PC-3 (cell line): ENCODE data around the gene ABCC9. TPM values are rescaled to one million over a fixed set of nuclear protein-coding genes. Genes with fewer than 3 reads are reported as not detected.
A peak's percentile ranks its signal among the peaks of the same experiment; 100 is the strongest.

Experiments
- ATAC-seq: fragments of 200-7000 bp; cut with Tn5 transposase; 2 replicates; pipeline ENCODE4 v1.9.1; 2020; ENCODE audit warnings: mild to moderate bottlenecking, moderate library complexity
- BruUV-seq: library from RNA; stranded (reverse); fragments of 400-500 nt; replicated peaks from 2 replicates; lab custom pipeline; 2021; lab: Mats Ljungman, UMichigan
- CTCF ChIA-PET: fragments of 300-600 bp; sonication (Branson Sonifier 250); formaldehyde crosslinking; loops from one replicate; lab custom pipeline; 2022; ENCODE audit warnings: antibody characterized with exemption; lab: Charles Lee
- POLR2A ChIA-PET: fragments of 300-600 bp; sonication (Branson Sonifier 250); formaldehyde crosslinking; loops from one replicate; lab custom pipeline; 2022; ENCODE audit warnings: antibody characterized with exemption; ENCODE audit not compliant: unreplicated experiment; lab: Charles Lee
- DNase-seq: peaks from one replicate; pipeline ENCODE4 v3.0.0-alpha.2; 2015
- H2AFZ ChIP-seq: fragments of 300-600 bp; sonication (generic); 2 replicates; pipeline ENCODE4 v1.6.0; 2016; ENCODE audit warnings: antibody characterized with exemption, low read length
- H3F3A ChIP-seq: fragments of 300-600 bp; sonication (generic); one replicate; pipeline ENCODE4 v1.6.0; 2017; ENCODE audit warnings: antibody characterized with exemption, low read length, control low read depth, mild to moderate bottlenecking; ENCODE audit not compliant: unreplicated experiment
- H3K27ac ChIP-seq: fragments of 300-600 bp; sonication (generic); 2 replicates; pipeline ENCODE4 v1.5.1; 2016; ENCODE audit warnings: mild to moderate bottlenecking, low read length
- H3K27me3 ChIP-seq: fragments of 300-600 bp; sonication (generic); 2 replicates; pipeline ENCODE4 v1.6.1; 2016; ENCODE audit warnings: low read length, mixed read lengths
- H3K36me3 ChIP-seq: fragments of 300-600 bp; sonication (generic); 2 replicates; pipeline ENCODE4 v1.6.1; 2016; ENCODE audit warnings: low read depth, mixed run types, low read length, mixed read lengths
- H3K4me1 ChIP-seq: fragments of 300-600 bp; sonication (generic); 2 replicates; pipeline ENCODE4 v1.5.1; 2016; ENCODE audit warnings: low read length; ENCODE audit not compliant: insufficient read depth
- H3K4me2 ChIP-seq: fragments of 300-600 bp; sonication (generic); 2 replicates; pipeline ENCODE4 v1.6.0; 2016; ENCODE audit warnings: low read length
- H3K4me3 ChIP-seq: fragments of 300-600 bp; sonication (generic); 2 replicates; pipeline ENCODE4 v1.5.1; 2016; ENCODE audit warnings: mild to moderate bottlenecking, low read length, mixed read lengths
- H3K79me2 ChIP-seq: fragments of 300-600 bp; sonication (generic); 2 replicates; pipeline ENCODE4 v1.6.1; 2017; ENCODE audit warnings: low read length, mixed read lengths
- H3K9ac ChIP-seq: fragments of 300-600 bp; sonication (generic); 2 replicates; pipeline ENCODE4 v1.6.0; 2016; ENCODE audit warnings: mild to moderate bottlenecking, low read length
- H3K9me2 ChIP-seq: fragments of 300-600 bp; sonication (generic); replicated peaks from 2 replicates; pipeline ENCODE4 v1.6.1; 2016; ENCODE audit warnings: mixed run types, low read length, mixed read lengths
- H3K9me3 ChIP-seq: fragments of 300-600 bp; sonication (generic); 2 replicates; pipeline ENCODE4 v1.6.1; 2016; ENCODE audit warnings: low read length, mixed read lengths
- H4K20me1 ChIP-seq: fragments of 300-600 bp; sonication (generic); 2 replicates; pipeline ENCODE4 v1.6.1; 2016; ENCODE audit warnings: low read length, mixed read lengths
- CTCF ChIP-seq: fragments of 300-600 bp; sonication (generic); conservative IDR thresholded peaks from 2 replicates; pipeline ENCODE4 v1.5.1; 2017; ENCODE audit warnings: antibody characterized with exemption, low read depth, mild to moderate bottlenecking, low read length
- EZH2 ChIP-seq: fragments of 300-600 bp; sonication (generic); IDR thresholded peaks from one replicate; pipeline ENCODE4 v1.6.1; 2017; ENCODE audit warnings: antibody characterized with exemption, mild to moderate bottlenecking, low read length; ENCODE audit not compliant: unreplicated experiment
- EZH2phosphoT487 ChIP-seq: fragments of 300-600 bp; sonication (generic); IDR thresholded peaks from 2 replicates; pipeline ENCODE4 v1.6.1; 2018; ENCODE audit warnings: mild to moderate bottlenecking, antibody characterized with exemption, low read length, borderline replicate concordance
- intact Hi-C: fragments of 100-400 bp; cut with micrococcal nuclease; formaldehyde crosslinking; loops from 2 replicates; pipeline ENCODE4 v1.9.0; 2023
- total RNA-seq: library from RNA; depleted of rRNA; stranded (reverse); fragments of >200 nt; gene quantifications from 2 replicates; pipeline ENCODE4 v1.2.3, GENCODE V29; 2014

ABCC9 gene
- total RNA-seq, 1 experiment from 2014 or later, result 0.33 TPM

DNA sequence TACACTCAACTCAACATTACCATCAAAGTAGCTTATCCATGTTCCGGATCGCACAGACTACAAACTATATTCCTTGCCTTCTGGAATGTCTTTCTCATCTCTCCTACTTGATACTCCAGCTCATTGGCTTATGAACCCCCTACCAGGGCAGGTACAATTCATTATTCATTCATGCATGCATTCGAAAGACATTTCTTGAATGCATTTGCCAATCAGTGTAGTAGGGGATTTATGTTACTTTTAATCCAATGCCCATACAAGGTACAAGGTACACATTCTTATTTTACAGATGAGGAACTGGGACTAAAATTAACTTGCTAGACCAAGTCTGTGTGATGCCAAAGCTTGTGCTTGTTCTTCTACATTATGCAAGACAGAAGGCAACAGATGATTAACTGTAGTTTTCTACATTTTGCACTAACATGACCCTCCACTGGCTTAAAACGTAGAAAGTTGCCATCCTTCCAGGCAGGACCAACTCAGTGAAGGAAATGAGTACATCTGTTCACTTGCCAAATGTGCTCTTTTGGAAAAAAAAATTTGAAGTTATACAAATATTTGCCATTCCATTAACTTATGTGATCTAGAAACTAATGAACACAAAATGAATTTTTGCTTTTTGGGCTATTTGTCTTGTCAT lies 113.0 kb downstream of the ABCC9 start:
- H2AFZ ChIP-seq, result no peak overlapping the region
- DNase-seq (no peak), ATAC-seq (peak; percentile 46)
- ChIA-PET CTCF (no interaction called here), POLR2A (no interaction called here)
- no peaks in the 10 kb centered on the region for H4K20me1 ChIP-seq
- no peak overlapping the region for H3K4me2 ChIP-seq
- no peaks in the 10 kb centered on the region for H3K9me3 ChIP-seq
- no peaks in the 10 kb centered on the region for H3K36me3 ChIP-seq
- TF ChIP-seq EZH2, result no peak
- no peak overlapping the region for H3K4me3 ChIP-seq
- no TSS peak for BruUV-seq
- no peaks in the 10 kb centered on the region for H3K27me3 ChIP-seq
- no peaks in the 10 kb centered on the region for H3K9me2 ChIP-seq
- H3K27ac ChIP-seq, result no peak overlapping the region
- no peak overlapping the region for H3K9ac ChIP-seq
- intact Hi-C loops, result no loop called here
- no peaks in the 10 kb centered on the region for H3K4me1 ChIP-seq
- no peaks in the 10 kb centered on the region for H3K79me2 ChIP-seq
- no peaks in the 10 kb centered on the region for H3F3A ChIP-seq

DNA sequence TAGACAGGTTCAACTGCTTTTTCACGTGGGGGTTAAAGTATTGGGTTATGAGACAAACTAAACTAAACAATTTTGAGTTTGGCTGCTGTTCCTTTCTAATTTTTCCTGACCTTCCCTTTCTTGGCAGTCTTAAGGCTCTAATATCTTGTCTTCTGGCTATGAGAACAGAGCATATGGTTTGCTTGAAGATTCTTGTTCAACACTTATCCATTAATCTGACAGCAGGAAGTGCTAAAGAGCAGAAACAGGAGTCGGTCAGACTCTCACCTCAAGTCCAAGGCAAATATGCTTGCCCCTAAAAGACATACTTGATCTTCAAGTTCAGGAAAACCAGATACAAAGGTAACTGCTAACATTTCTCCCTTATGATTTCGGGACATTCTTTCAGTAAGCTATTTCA lies 114.1 kb downstream of the ABCC9 start:
- no peaks in the 10 kb centered on the region for H3K9me2 ChIP-seq
- TF ChIP-seq EZH2, result no peak
- TF ChIP-seq EZH2phosphoT487, result no peak
- no peak for TF ChIP-seq CTCF
- H3K79me2 ChIP-seq, result no peaks in the 10 kb centered on the region
- H3F3A ChIP-seq, result no peaks in the 10 kb centered on the region
- no peak overlapping the region for H3K4me3 ChIP-seq
- ChIA-PET POLR2A (no interaction called here), CTCF (no interaction called here)
- intact Hi-C loops, result no loop called here
- DNase-seq (no peak), ATAC-seq (no peak)
- no peak overlapping the region for H2AFZ ChIP-seq
- BruUV-seq, result no TSS peak
- no peaks in the 10 kb centered on the region for H4K20me1 ChIP-seq
- no peaks in the 10 kb centered on the region for H3K4me1 ChIP-seq
- H3K4me2 ChIP-seq, result no peak overlapping the region
- H3K9me3 ChIP-seq, result no peaks in the 10 kb centered on the region
- no peak overlapping the region for H3K9ac ChIP-seq
- no peaks in the 10 kb centered on the region for H3K36me3 ChIP-seq
- no peaks in the 10 kb centered on the region for H3K27me3 ChIP-seq
- H3K27ac ChIP-seq, result no peak overlapping the region

- intact Hi-C loops, result no loop called here
- POLR2A ChIA-PET, result no interaction called here
- Histone ChIP-seq H3K79me2 (no peaks in the 10 kb centered on the region), H3K4me3 (no peak overlapping the region), H4K20me1 (no peaks in the 10 kb centered on the region), H3K4me1 (no peaks in the 10 kb centered on the region), H3K9me3 (no peaks in the 10 kb centered on the region), H3K4me2 (no peak overlapping the region), H3K9me2 (no peaks in the 10 kb centered on the region), H2AFZ (no peak overlapping the region), H3K27me3 (no peaks in the 10 kb centered on the region), H3K36me3 (no peaks in the 10 kb centered on the region), H3F3A (no peaks in the 10 kb centered on the region), H3K27ac (no peak overlapping the region), H3K9ac (no peak overlapping the region)
- CTCF ChIA-PET, result no interaction called here
- no peak for TF ChIP-seq EZH2
- no peak for TF ChIP-seq EZH2phosphoT487
- TF ChIP-seq CTCF, result no peak
- DNase-seq (no peak), ATAC-seq (no peak)
- no TSS peak for BruUV-seq
Observed at GRCh38 chr12:21826618-21826910, 114.7 kb downstream of the ABCC9 start.
